Mesenchymal stem cell (in vitro differentiated cells and primary cell): ENCODE data around the gene GARNL3.

Experiments used
- DNase-seq: peaks from one replicate; pipeline ENCODE4 v3.0.0-alpha.2; 2013
- H2AFZ ChIP-seq: one replicate; pipeline ENCODE4 v1.6.1; 2013; ENCODE audit warnings: low read depth, mild to moderate bottlenecking, control low read depth, inconsistent platforms, low read length, moderate library complexity
- H2AK5ac ChIP-seq: 2 replicates; pipeline ENCODE4 v1.6.1; 2013; ENCODE audit warnings: low read length, moderate library complexity, mild to moderate bottlenecking, inconsistent platforms; ENCODE audit not compliant: severe bottlenecking
- H2BK120ac ChIP-seq: one replicate; pipeline ENCODE4 v1.6.1; 2013; ENCODE audit warnings: low read depth, mild to moderate bottlenecking, inconsistent platforms, low read length, moderate library complexity
- H2BK12ac ChIP-seq, 2 experiments: one replicate each; pipeline ENCODE4 v1.6.1; 2013; ENCODE audit warnings: inconsistent platforms in 2 of 2, low read length in 2 of 2, mild to moderate bottlenecking in 2 of 2, moderate library complexity in 2 of 2, control low read depth in 1 of 2
- H2BK15ac ChIP-seq: one replicate; pipeline ENCODE4 v1.6.1; 2013; ENCODE audit warnings: mild to moderate bottlenecking, low read depth, inconsistent platforms; ENCODE audit not compliant: poor library complexity, severe bottlenecking
- H2BK5ac ChIP-seq: 2 replicates; pipeline ENCODE4 v1.6.1; 2013; ENCODE audit warnings: low read depth, mild to moderate bottlenecking, low read length, control low read depth, inconsistent platforms; ENCODE audit not compliant: poor library complexity, severe bottlenecking
- H3K14ac ChIP-seq, 2 experiments: one replicate each; pipeline ENCODE4 v1.6.1; 2013; ENCODE audit warnings: inconsistent platforms in 2 of 2, low read length in 2 of 2, control low read depth in 1 of 2, mild to moderate bottlenecking in 1 of 2, moderate library complexity in 1 of 2
- H3K18ac ChIP-seq, 2 experiments: one replicate each; pipeline ENCODE4 v1.6.1; 2013; ENCODE audit warnings: inconsistent platforms in 2 of 2, low read length in 2 of 2, control low read depth in 1 of 2, low read depth in 1 of 2, mild to moderate bottlenecking in 1 of 2
- H3K23ac ChIP-seq, 2 experiments: one replicate each; pipeline ENCODE4 v1.6.1; 2013; ENCODE audit warnings: inconsistent platforms in 2 of 2, low read length in 2 of 2, mild to moderate bottlenecking in 2 of 2, moderate library complexity in 2 of 2, control low read depth in 1 of 2
- H3K27ac ChIP-seq: 2 replicates; pipeline ENCODE4 v1.5.1; 2013; ENCODE audit warnings: mild to moderate bottlenecking, moderate library complexity, low read length, control low read depth, inconsistent platforms; ENCODE audit not compliant: poor library complexity, severe bottlenecking
- H3K27me3 ChIP-seq, 2 experiments: 2 replicates each; pipeline versions ENCODE4 v1.6.1 to v1.7.0; 2013; ENCODE audit warnings: low read length in 2 of 2, mild to moderate bottlenecking in 2 of 2, moderate library complexity in 2 of 2, control low read depth in 1 of 2, inconsistent platforms in 1 of 2; ENCODE audit not compliant: control insufficient read depth in 1 of 2, insufficient read depth in 1 of 2
- H3K36me3 ChIP-seq, 2 experiments: 2 replicates each; pipeline versions ENCODE4 v1.6.1 to v1.7.0; 2013; ENCODE audit warnings: low read length in 2 of 2, control low read depth in 1 of 2, inconsistent platforms in 1 of 2, low read depth in 1 of 2, mild to moderate bottlenecking in 1 of 2; ENCODE audit not compliant: insufficient read depth in 2 of 2, control insufficient read depth in 1 of 2
- H3K4ac ChIP-seq, 2 experiments: one replicate each; pipeline ENCODE4 v1.6.1; 2013; ENCODE audit warnings: inconsistent platforms in 2 of 2, low read length in 2 of 2, mild to moderate bottlenecking in 2 of 2, moderate library complexity in 2 of 2, control low read depth in 1 of 2, low read depth in 1 of 2
- H3K4me1 ChIP-seq: 2 replicates; pipeline ENCODE4 v1.6.1; 2013; ENCODE audit warnings: low read depth, low read length, control low read depth; ENCODE audit not compliant: control insufficient read depth, insufficient read depth
- H3K4me2 ChIP-seq: 2 replicates; pipeline ENCODE4 v1.6.1; 2013; ENCODE audit warnings: low read length, mild to moderate bottlenecking, inconsistent platforms; ENCODE audit not compliant: poor library complexity, severe bottlenecking
- H3K4me3 ChIP-seq, 2 experiments: 2 replicates each; pipeline versions ENCODE4 v1.5.1 to v1.7.0; 2013; ENCODE audit warnings: low read length in 2 of 2, mild to moderate bottlenecking in 2 of 2, control low read depth in 1 of 2, low read depth in 1 of 2; ENCODE audit not compliant: insufficient read depth in 1 of 2
- H3K79me1 ChIP-seq: replicated peaks from 2 replicates; pipeline ENCODE4 v1.6.1; 2013; ENCODE audit warnings: mild to moderate bottlenecking, control low read depth, low read length, inconsistent platforms; ENCODE audit not compliant: poor library complexity, severe bottlenecking
- H3K9ac ChIP-seq: 2 replicates; pipeline ENCODE4 v1.7.0; 2013; ENCODE audit warnings: mild to moderate bottlenecking, low read length, moderate library complexity
- H3K9me3 ChIP-seq: 2 replicates; pipeline ENCODE4 v1.7.0; 2013; ENCODE audit warnings: mild to moderate bottlenecking, low read length; ENCODE audit not compliant: control insufficient read depth
- H4K8ac ChIP-seq: one replicate; pipeline ENCODE4 v1.6.1; 2013; ENCODE audit warnings: inconsistent platforms, mild to moderate bottlenecking, low read length, moderate library complexity
- H4K91ac ChIP-seq: one replicate; pipeline ENCODE4 v1.6.1; 2013; ENCODE audit warnings: mild to moderate bottlenecking, low read length, inconsistent platforms
- WGBS: methylation state at CpG from one replicate; pipeline ENCODE4 v1.1.7; 2013; ENCODE audit warnings: mixed read lengths; 5-methylcytosine and 5-hydroxymethylcytosine counted together

Gene GARNL3

DNA sequence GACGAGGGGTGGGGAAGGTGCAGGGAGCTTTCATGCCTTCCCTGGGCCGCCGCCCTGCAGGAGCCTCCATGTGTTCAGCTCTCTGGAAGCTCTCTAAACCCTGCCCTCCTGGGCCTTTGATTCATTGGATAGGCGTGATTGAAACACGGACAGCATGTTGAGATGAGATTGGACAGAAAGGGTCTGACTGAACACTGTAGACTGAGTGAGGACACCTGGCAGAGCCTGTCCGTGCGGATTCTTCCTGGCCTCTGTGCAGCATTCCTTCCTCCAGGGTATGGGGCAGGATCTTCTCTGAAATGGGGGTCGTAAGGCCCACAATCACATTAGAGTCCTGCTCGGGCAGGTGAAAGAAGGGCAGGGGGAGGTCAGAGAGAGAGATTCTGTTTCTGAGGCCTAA lies 173.8 kb downstream of the GARNL3 start:
- Histone ChIP-seq H2AK5ac (no peak overlapping the region), H3K27ac (no peak overlapping the region), H3K9me3 (peaks cover 11% of the 10 kb centered on the region), H3K27me3 (no peaks in the 10 kb centered on the region), H3K23ac (no peak overlapping the region), H2BK120ac (no peak overlapping the region), H3K9ac (no peak overlapping the region), H3K36me3 (peaks cover 81 to 87% of the 10 kb centered on the region in 2 experiments), H2BK15ac (no peak overlapping the region), H3K4me1 (no peaks in the 10 kb centered on the region), H4K8ac (no peak overlapping the region), H3K4me2 (no peak overlapping the region), H2AFZ (no peak overlapping the region), H3K18ac (no peak overlapping the region), H3K79me1 (peaks cover 31% of the 10 kb centered on the region), H3K4ac (no peak overlapping the region), H3K14ac (no peak overlapping the region), H2BK12ac (no peak overlapping the region), H3K4me3 (no peak overlapping the region), H4K91ac (no peak overlapping the region), H2BK5ac (no peak overlapping the region)
- 98% methylated on average over 9 of the region's 9 CpGs for WGBS
- no peak for DNase-seq
